ENCODE measurements around the gene CAMSAP1.
"Not testable (repeated sequence)": the region's sequence is repeated elsewhere in the genome, so short reads cannot be mapped to it uniquely, and the experiment has no call there.

Gene CAMSAP1

DNA sequence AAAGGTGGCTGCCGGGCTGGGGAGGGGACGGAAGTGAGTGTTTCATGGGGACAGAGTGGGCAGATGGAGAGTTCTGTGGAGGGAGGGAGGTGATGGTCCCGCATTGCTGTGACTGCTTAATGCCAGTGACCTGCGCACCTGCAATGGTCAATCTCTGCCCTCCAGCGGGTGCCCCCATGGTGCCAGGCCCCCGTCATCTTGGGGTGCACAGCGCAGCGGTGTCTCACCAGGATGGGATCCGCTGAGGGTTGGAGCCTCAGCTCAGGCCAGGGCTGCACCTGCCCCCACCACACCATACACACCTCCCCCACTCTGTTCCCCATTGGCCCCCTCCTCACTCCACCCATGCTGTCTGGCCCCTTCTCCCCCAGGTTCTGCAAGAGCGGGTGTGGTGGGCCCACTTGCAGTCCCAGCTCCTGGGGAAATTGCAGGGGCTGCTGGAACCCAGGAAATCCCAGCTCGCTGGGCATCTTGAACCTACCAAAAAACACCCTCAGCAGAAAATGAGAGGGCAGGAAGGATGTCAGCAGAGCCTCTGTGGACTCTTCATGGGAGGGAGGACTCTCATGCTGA lies 12.1 kb upstream of the CAMSAP1 start:
- DNase-seq: no peak

DNA sequence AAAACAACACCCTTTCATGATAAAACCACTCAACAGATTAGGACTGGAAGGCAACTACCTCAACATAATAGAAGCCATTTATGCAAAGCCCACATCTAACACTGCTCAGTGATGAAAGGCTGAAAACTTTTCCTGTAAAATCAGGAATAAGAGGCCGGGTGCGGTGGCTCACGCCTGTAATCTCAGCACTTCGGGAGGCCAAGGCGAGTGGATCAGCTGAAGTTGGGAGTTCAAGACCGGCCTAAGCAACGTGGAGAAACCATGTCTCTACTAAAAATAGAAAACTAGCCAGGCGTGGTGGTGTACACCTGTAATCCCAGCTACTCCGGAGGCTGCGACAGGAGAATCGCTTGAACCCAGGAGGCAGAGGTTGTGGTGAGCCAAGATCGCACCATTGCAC lies 8.9 kb upstream of the CAMSAP1 start:
- DNase-seq: not testable (repeated sequence)

DNA sequence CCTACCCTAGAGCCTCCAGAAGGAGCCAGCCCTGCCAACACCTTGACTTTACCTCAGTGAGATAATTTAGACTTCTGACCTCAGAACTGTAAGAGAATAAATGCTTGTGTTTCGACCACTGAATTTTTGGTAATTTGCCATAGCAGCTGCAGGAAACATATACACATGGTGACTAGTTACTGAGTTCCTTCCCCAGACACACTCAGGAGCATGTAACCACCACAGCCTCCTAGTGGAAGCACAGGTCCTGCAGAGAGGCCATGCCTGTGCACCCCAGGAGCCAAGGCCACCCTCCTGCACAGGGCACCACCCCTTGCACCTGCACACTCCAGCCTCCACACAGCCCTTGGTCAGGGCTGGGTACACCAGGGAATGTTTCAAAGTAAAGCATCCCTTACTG lies 7.6 kb upstream of the CAMSAP1 start:
- DNase-seq: no peak

DNA sequence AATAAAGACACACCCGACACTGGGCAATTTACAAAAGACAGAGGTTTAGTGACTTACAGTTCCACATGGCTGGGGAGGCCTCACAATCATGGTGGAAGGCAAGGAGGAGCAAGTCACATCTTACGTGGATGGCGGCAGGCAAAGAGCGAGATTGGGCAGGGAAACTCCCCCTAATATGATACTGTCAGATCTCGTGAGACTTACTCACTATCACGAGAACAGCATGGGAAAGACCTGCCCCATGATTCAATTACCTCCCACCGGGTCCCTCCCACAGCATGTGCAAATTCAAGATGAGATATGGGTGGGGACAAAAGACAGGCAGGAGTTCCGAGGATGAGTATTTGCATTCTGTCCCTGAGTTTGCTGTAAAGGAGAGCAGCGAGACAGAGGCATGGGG lies 3.9 kb upstream of the CAMSAP1 start:
- DNase-seq: not testable (repeated sequence)

DNA sequence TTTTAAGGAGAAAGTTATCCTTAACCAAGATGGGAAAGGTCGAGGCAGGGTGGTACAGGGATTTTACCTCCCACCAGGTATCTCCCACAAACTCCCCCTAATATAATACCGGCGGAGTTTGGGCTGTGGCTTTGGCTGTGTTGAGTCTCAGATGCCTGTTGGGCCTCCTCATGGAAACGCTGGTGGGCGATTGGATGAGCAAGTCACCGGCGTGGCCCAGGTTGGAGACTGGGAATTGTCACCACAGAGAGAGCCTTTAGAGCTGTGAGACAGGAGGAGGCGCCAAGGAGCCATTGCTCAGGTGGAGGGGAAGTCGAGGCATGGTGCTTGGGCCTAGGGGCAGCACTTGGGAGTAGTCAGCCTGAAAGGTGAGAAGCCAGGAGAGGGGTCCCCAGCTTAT lies 3.4 kb upstream of the CAMSAP1 start:
- DNase-seq: no peak

DNA sequence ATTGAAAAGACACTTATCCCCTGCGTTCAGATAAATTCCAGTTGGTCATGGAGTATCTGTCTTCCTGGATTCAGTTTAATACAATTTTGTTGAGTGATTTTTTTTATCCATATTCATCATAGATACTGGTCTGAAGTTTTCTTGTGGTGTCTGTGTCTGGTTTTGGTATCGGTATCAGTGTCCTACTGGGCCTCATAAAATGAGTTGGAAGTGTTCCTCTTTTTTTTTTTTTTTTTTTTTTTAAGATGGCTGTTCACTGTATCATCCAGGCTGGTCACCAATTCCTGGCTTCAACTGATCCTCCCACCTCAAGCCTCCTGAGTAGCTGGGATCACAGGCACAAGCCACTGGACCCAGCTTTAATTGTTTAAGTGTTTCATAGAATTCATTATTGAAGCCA lies 2.9 kb upstream of the CAMSAP1 start:
- DNase-seq: no peak

DNA sequence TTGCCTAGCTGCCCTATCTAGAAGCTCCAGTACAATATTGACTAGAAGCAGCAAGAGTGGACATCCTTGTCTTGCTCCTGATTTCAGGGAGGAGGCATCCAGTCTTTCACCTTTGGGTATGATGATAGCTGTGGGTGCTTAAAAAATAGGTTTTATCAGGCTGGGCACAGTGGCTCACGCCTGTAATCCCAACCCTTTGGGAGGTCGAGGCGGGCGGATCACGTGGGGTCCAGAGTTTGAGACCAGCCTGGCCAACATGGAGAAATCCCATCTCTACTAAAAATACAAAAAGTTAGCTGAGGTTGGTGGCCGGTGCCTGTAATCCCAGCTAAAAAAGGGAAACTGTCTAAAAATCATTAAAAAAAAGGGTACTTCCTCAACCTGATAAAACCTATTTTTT lies 2.0 kb upstream of the CAMSAP1 start:
- no peak for DNase-seq

DNA sequence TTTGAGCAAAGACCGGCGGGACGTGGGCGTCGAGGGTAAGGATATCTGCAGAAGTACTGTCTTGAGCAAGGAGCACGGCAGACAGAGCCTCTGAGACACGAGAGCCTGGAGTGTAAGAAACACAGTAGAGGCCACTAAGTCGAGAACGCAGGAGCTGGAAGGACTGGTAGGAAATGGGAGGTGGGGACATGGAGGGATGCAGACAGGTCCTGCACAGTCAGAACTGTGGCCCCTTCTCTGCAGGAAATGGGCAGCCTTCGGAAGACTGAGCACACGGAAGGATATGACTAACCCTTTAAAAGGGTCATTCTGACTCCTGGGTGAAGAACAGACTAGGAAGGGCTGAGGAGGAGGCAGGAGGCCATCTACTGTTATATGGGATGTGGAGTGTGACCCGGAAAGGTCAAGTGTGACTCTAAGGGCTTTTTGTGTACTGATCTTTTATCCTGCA lies 1.4 kb upstream of the CAMSAP1 start:
- no peak for DNase-seq

DNA sequence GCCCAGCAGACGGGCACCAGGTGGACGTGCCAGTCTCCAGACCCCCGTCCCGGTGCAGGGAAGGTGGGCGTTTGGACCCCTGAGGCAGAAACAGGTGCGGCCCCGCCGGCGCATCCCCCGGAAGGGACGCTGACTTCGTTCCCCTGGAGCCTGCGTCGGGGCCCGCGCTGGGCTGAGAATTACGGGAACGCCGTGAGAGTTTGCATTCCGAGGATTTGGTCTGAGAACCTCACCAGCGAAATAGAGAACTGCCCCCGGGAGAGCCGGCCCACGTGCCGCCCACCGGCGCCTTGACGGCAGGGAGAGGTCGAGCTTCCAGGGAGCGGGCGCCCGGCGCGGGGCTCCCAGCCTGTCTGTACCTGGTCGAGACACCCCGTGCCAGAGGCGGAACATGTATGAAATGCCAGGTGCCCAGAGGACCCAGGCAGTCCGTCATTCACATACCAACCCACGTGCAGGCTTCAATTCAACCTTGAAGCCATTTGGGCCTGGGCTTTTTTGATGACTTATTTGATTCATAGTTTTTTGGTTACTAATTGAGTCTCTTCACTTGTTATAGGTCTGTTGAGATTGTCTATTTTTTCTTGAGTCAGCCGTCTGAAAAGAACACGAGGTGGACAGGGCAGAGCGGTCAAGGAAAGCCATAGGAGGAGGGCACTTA lies 877 bp upstream of the CAMSAP1 start:
- no peak for DNase-seq

DNA sequence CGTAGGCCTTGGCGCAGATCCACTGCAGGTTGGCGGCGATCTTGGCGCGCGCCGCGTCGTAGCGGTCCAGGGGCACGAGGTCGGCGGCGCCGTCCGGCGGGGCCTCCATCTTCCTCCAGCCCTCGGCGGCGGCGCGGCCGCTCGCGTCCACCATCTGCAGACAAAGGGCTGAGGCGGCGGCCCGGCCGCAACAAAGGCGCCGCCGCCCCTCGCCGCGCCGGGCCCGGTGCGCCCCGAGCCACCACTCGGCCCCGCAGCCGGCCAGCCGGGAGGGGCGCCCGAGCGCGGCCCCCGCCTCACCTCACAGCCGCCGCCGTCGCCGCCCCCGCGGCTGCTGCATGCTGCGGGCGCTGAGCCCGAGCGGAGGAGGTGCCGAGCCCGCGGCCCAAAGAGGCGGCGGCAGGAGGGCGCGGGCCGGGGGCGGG lies 328 bp downstream of the CAMSAP1 start:
- DNase-seq: no peak

DNA sequence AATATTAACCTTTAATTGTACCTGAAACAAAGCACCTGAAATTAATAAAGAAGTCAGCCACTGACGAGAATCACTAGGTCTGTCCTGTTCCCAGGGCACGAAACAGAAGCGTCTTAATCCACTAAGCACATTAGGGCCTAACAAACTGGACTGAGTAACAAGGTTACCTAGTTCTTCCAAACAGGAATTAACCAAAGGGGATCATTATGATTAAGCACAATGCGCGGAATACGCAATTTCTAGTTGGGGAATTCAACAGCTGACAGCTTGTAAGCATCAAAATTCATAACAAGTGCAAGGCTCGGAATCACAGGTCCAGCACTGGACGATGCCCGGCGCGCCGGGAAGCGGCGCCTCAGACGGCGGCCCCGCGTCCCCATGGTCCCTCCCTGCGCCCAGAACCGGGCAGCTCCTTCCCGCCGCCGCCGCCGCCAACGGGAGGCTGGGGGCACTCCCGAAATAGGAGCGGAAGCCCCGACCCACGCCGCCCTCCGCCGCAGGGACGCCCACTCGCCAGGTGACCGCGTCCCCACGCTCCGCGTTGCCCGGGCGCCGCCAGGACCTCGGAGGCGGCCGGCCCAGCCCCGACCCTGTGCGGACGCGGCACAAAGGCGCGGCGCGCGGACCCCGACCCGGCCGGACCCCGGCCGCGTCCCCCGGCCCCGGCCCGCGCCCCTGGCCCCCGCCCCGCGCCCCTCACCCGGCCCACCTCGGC lies 898 bp downstream of the CAMSAP1 start:
- DNase-seq: no peak

DNA sequence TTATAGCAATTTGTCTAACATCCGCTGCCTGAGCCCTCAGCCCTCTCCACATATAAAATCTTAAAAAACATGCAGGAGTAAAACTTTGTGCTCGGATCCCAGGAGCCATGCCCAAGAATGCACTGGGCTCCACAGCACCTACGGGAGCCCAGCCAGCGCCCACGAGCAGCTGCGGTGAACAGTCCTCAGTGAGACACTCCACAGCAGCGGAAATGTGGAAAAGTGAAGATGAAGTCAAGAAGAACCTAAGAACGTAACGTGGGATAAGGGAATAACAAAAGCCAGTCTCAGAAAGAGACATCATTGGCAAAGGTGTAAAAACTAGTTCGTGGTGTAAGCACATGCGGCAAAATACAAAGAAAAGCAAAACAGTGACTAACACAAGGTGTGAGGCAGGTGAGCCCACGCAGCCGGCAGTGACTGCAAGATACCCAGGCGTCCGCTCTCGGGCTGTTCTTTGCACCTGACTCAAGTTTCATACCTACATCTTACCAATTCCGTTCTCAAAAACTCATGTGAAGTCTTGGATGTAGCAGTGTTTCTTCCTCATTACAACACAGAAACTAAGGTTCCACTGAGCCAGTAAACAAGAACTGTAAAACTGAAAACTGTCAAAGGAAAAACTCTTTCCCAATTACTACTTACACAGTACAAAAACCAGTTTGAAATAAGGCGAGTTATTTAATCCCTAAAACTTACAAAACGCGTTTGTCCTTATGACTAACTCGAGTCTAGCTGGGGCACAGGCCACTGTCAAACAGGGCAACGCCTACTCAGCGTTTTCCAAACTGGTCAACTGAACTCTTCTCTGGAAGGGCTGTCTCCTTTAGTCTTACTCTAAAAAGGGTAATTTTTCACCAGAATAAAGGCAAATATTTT lies 1.7 kb downstream of the CAMSAP1 start:
- DNase-seq: no peak

DNA sequence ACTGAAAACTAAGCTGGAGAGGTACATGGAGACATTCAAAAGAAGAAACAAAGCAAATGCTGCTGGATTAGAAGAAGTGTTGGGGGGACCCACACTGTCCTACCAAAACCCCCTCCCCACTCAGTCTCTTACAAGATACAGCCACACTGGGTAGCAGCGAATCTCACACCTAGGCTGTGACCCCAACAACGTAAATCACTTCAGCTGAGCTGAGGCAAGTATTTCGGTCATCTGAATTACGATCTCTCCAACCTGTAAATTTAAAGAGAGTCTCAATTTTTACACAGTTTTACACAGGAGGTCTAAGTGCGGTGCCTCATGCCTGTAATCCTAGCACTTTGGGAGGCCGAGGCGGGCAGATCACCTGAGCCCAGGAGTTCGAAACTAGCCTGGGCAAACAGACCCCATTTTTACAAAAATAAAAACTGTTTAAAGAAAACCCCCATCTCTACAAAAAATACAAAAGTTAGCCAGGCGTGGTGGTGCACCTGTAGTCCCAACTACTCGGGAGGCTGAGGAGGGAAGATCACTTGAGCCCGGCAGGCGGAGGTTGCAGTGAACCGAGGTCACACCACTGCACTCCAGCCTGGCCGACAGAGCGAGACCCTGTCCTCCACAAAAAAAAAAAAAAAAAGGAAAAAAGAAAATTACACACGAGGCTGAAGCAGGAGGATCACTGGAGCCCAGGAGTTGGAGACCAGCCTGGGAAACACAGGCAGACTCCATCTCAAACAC lies 3.4 kb downstream of the CAMSAP1 start:
- no peak for DNase-seq

DNA sequence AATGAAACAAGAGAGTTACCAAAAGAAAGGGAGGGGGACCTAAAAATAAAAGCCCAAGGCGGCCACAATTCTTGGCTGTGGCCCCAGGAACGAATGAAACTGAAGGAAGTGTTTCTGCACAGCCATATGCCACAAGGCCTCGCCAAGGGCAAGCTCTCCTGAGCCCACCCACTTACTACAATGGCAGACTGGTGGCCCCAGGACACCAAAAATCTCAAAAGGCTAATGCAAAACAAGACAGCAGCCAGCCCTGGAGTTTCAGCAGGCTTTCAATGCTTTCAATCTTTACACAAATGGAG lies 4.0 kb downstream of the CAMSAP1 start:
- no peak for DNase-seq

DNA sequence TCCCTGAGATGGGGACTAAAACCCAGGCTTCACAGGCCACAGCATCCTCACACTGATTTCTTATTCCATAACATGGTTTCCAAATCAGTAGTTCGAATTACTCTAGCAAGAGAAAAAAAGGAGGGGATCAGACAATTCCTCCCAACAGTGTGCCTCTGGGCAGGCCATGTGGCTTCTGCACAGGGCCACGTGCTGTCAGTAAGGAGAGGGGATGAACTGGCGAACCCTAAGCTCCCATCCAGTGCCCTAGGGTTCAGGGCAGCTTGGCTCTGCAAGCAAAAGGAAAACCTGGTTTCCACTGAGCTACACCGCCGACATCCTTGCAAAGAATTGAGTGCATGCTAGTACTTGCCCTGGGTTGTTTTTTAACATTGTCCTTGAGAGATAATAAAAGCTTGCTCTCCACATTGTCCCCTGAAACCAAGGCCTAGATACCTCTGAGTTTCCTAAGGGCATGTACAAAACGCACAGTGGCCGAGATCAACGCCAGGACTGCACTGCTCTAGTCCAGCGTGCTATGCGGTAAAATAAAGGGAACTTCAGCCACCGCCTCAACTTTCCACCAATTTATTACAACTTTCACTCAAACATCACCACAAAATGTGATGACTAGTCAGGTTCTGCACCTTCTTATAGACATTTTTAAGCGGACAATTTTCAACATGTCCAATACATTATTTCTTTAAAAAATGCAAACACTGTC lies 4.5 kb downstream of the CAMSAP1 start:
- no peak for DNase-seq

DNA sequence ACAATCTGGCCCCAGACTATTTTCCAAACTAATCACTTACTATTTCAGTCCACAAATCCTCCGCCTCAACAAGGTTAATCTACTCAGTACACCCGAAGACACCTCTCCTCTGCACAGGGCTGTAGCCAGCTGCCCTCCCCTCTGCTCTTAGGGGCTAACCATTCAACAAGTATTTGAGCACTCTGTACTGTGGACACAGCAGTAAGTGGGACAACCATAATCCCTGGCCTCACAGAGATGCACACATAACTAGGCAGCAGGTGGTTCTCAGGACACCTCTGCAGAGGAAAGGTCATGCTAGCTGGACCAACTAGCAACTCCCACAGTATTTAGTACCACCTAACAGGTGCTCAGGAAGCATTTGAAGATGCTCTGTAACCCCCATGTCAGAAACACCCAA lies 5.5 kb downstream of the CAMSAP1 start:
- DNase-seq: no peak

DNA sequence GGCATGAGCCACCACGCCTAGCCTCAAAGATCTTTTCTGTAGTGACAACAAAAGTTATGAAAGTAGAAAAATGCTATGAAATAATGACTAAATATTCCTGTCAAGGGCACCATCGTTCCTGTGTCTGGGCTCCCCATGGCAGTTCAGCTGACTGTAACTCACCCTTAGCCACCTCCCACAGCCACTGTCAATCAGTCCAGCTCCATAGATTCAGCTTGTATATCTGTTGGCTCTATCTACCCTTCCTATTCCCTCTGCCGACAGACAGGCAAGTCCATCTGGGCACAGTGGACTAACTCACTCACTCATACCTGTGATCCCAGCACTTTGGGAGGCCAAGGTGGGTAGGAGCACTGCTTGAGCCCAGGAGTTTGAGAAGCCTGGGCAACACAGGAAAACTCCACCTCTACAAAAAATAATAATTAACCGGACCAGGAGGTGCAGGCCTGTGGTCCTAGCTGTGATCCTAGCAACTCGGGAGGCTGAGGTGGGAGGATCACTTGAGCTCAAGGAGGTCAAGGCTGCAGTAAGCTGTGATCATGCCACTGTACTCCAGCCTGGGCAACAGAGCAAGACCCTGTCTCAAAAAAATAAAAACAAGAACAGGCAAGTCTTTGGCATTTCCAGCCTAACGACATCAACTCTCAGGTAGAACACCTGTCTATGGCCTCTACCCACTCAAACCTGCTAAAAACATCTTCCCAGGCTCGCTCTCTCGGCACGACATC lies 6.2 kb downstream of the CAMSAP1 start:
- no peak for DNase-seq

DNA sequence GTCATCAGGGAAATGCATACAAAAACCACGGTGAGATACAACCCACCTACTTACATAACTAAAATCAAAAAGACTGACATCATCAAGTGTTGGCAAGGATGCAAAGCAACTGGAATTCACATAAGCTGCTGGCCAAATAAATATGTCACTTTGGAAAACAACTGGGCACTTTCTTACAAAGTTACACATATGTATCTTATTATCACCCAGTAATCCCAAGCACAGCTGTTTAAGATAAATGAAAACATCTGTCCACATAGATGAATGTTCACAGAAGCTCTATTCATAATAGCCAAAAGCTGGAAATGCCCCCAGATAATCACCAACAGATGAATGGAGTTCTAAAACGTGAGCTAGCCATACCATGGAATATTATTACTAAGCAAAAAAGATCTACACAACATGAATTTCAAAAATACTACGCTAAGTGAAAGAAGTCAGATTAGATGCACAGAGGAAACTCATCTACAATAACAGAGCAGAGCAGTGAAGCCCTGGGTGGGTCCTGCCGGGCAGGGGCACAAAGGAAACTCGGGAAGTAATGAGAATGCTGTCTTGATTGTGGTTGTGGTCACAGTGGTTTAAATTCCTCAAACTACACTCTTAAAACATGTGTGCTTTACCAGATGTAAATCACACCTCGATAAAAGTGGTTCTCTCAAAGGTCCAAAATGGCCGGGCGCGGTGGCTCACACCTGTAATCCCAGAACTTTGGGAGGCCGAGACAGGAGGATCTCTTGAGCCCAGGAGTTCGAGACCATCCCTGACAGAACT lies 8.5 kb downstream of the CAMSAP1 start:
- DNase-seq: no peak

DNA sequence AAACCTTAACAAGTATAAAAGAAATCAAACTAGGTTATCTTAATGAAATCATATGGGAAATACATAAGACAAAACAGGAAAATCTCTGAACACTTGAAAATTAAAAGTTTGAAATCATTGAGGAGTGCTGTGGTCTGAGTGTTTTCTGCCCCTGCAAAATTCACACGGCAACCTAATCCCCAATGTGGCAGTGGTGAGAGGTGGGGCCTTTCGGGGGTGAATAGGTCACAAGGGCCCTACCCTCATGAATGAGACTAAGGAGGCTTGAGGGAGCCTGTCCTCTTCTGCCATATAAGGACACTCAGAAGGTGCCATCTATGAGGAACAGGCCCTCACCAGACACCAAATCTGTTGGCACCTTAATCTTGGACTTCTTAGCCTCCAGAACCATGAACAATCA lies 10.7 kb downstream of the CAMSAP1 start:
- no peak for DNase-seq

DNA sequence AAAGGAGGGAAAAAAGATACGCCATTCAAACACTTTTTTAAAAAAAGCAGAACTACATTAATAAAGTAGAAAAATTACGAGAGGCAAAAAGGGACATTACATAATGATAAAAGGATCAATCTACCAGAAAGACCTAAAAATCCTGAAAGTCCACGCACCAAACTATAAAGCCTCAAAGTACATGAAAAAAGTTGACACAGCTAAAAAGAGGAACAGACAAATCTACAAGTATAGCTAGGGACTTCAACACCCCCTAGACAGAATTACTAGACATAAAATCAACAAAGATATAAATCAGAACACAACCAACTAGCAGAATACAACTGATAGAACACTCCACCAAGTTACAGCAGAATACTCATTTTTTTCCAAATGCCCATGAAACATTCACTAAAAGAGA lies 11.1 kb downstream of the CAMSAP1 start:
- DNase-seq: no peak
